PC-9 (cell line): ENCODE results near the gene SLC13A2. TPM values are rescaled to one million over a fixed set of nuclear protein-coding genes. Genes with fewer than 3 reads are reported as not detected.

Source experiments
- BruUV-seq: library from RNA; stranded (reverse); fragments of 400-500 nt; replicated peaks from 2 replicates; lab custom pipeline; 2021; lab: Mats Ljungman, UMichigan
- CTCF ChIA-PET: fragments of 300-600 bp; sonication (Branson Sonifier 250); formaldehyde crosslinking; loops from one replicate; lab custom pipeline; 2022; ENCODE audit warnings: antibody characterized with exemption; lab: Charles Lee
- POLR2A ChIA-PET: fragments of 300-600 bp; sonication (Branson Sonifier 250); formaldehyde crosslinking; loops from one replicate; lab custom pipeline; 2022; ENCODE audit warnings: antibody characterized with exemption; ENCODE audit not compliant: unreplicated experiment; lab: Charles Lee
- DNase-seq, 2 experiments: peaks; one replicate each; pipeline versions ENCODE4 v3.0.0 to v3.0.0-alpha.2; 2015 to 2022; ENCODE audit warnings: mixed read lengths in 1 of 2
- H2AFZ ChIP-seq: fragments of 200-600 bp; sonication (generic); 2 replicates; pipeline ENCODE4 v1.8.1; 2017; ENCODE audit warnings: antibody characterized with exemption
- H3F3A ChIP-seq: fragments of 200-600 bp; sonication (generic); 2 replicates; pipeline ENCODE4 v1.8.1; 2017; ENCODE audit warnings: antibody characterized with exemption, mild to moderate bottlenecking, low read depth; ENCODE audit not compliant: insufficient read depth
- H3K27ac ChIP-seq: fragments of 200-600 bp; sonication (generic); 2 replicates; pipeline ENCODE4 v1.6.1; 2016; ENCODE audit warnings: mixed run types
- H3K27me3 ChIP-seq: fragments of 200-600 bp; sonication (generic); 2 replicates; pipeline ENCODE4 v1.6.1; 2016; ENCODE audit warnings: low read depth, mixed run types; ENCODE audit not compliant: insufficient read depth
- H3K36me3 ChIP-seq: fragments of 200-600 bp; sonication (generic); 2 replicates; pipeline ENCODE4 v1.6.1; 2016; ENCODE audit warnings: low read depth, mixed run types
- H3K4me1 ChIP-seq: fragments of 200-600 bp; sonication (generic); replicated peaks from 2 replicates; pipeline ENCODE4 v1.6.1; 2016; ENCODE audit warnings: mixed run types; ENCODE audit not compliant: insufficient read depth
- H3K4me2 ChIP-seq: fragments of 200-600 bp; sonication (generic); 2 replicates; pipeline ENCODE4 v1.6.1; 2017; ENCODE audit warnings: mixed run types
- H3K4me3 ChIP-seq: fragments of 200-600 bp; sonication (generic); 2 replicates; pipeline ENCODE4 v1.6.1; 2016; ENCODE audit warnings: mixed run types
- H3K79me2 ChIP-seq: fragments of 200-600 bp; sonication (generic); 2 replicates; pipeline ENCODE4 v1.6.1; 2017; ENCODE audit warnings: low read depth, mixed run types
- H3K9me2 ChIP-seq: fragments of 200-600 bp; sonication (generic); 2 replicates; pipeline ENCODE4 v1.8.1; 2017; ENCODE audit warnings: mild to moderate bottlenecking; ENCODE audit not compliant: insufficient read depth
- H3K9me3 ChIP-seq: fragments of 200-600 bp; sonication (generic); 2 replicates; pipeline ENCODE4 v1.8.1; 2016; ENCODE audit warnings: low read depth; ENCODE audit not compliant: insufficient read depth
- H4K20me1 ChIP-seq: fragments of 200-600 bp; sonication (generic); 2 replicates; pipeline ENCODE4 v1.8.1; 2017; ENCODE audit not compliant: insufficient read depth
- EZH2 ChIP-seq: fragments of 200-600 bp; sonication (generic); IDR thresholded peaks from 2 replicates; pipeline ENCODE4 v1.8.0; 2017; ENCODE audit warnings: antibody characterized with exemption, low read depth
- intact Hi-C: fragments of 100-400 bp; cut with micrococcal nuclease; formaldehyde crosslinking; loops from one replicate; pipeline ENCODE4 v1.10.0; 2022; ENCODE audit not compliant: unreplicated experiment
- total RNA-seq: library from RNA; stranded (reverse); gene quantifications from 2 replicates; pipeline ENCODE4 v1.2.3, GENCODE V29; 2021
- TF ChIP-seq, protein P1 (sequence below): fragments of 200-600 bp; sonication (generic); conservative IDR thresholded peaks from 2 replicates; pipeline ENCODE4 v1.6.1; 2017; ENCODE audit warnings: mixed run types, antibody characterized with exemption, mild to moderate bottlenecking, moderate library complexity

The SLC13A2 gene
- total RNA-seq, 1 experiment from 2014 or later, result not detected

DNA sequence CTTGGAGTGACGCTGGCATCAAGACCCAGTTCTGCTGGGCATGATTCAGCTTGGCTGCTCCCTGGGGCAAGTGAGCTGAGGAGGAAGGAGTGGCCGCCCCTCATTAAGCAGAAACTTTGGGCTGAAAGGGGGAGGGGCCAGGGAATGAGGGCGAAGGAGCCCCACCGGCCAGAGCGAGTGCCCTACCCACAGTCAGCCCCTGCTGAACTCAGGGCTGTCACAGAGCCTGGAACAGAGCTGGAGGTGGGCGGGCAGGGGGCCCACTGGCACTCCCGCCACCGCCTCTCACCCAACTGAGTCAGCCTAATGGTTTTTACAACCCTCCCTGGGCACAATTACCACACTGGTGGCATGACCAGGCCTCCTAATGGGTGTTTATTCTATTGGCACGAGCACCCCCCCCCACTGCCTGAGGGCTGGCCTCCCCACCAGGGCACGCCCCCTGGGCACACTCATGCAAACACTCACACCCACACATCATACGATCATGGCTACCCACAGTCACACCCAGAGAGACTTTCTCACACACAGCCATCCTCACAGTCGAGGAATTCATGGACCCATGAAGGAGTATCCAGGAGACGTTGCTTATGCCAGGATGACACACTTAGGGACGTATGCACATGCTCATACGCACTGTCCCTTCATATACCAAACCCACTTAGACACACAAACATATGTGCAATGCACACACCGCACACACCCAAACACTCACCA is 59.8 kb downstream of the SLC13A2 start:
- ChIA-PET CTCF (no interaction called here), POLR2A (no interaction called here)
- Histone ChIP-seq H3K9me2 (no peaks in the 10 kb centered on the region), H3K4me3 (no peak overlapping the region), H3K4me2 (no peak overlapping the region), H4K20me1 (no peaks in the 10 kb centered on the region), H3K27ac (no peak overlapping the region), H3K79me2 (no peaks in the 10 kb centered on the region), H3K4me1 (peaks cover 8% of the 10 kb centered on the region), H3F3A (no peaks in the 10 kb centered on the region), H2AFZ (no peak overlapping the region), H3K9me3 (no peaks in the 10 kb centered on the region), H3K27me3 (peaks cover 7% of the 10 kb centered on the region; the same call in 1 of the 2 replicates), H3K36me3 (no peaks in the 10 kb centered on the region)
- intact Hi-C loops, result no loop called here
- DNase-seq, result no peak
- TF ChIP-seq, protein P1, sequence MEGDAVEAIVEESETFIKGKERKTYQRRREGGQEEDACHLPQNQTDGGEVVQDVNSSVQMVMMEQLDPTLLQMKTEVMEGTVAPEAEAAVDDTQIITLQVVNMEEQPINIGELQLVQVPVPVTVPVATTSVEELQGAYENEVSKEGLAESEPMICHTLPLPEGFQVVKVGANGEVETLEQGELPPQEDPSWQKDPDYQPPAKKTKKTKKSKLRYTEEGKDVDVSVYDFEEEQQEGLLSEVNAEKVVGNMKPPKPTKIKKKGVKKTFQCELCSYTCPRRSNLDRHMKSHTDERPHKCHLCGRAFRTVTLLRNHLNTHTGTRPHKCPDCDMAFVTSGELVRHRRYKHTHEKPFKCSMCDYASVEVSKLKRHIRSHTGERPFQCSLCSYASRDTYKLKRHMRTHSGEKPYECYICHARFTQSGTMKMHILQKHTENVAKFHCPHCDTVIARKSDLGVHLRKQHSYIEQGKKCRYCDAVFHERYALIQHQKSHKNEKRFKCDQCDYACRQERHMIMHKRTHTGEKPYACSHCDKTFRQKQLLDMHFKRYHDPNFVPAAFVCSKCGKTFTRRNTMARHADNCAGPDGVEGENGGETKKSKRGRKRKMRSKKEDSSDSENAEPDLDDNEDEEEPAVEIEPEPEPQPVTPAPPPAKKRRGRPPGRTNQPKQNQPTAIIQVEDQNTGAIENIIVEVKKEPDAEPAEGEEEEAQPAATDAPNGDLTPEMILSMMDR, result no peak
- no peak for TF ChIP-seq EZH2
- BruUV-seq, result no TSS peak

- POLR2A ChIA-PET, result no interaction called here
- Histone ChIP-seq H3K9me3 (no peaks in the 10 kb centered on the region), H3K79me2 (no peaks in the 10 kb centered on the region), H4K20me1 (no peaks in the 10 kb centered on the region), H3K36me3 (no peaks in the 10 kb centered on the region), H3K4me3 (no peak overlapping the region), H3F3A (no peaks in the 10 kb centered on the region), H3K4me1 (0 out of 2 replicates have a peak, but pooled peaks cover 6% of the 10 kb centered on the region), H3K27ac (no peak overlapping the region), H3K27me3 (peaks cover 7% of the 10 kb centered on the region; the same call in 1 of the 2 replicates), H3K9me2 (no peaks in the 10 kb centered on the region), H3K4me2 (no peak overlapping the region), H2AFZ (no peak overlapping the region)
- no peak for DNase-seq
- BruUV-seq, result no TSS peak
- no peak for TF ChIP-seq EZH2
- TF ChIP-seq, protein P1, result no peak
- CTCF ChIA-PET, result no interaction called here
- intact Hi-C loops, result no loop called here
These were observed 61.4 kb downstream of the SLC13A2 start for GRCh38 chr17:28534740-28535375.

DNA sequence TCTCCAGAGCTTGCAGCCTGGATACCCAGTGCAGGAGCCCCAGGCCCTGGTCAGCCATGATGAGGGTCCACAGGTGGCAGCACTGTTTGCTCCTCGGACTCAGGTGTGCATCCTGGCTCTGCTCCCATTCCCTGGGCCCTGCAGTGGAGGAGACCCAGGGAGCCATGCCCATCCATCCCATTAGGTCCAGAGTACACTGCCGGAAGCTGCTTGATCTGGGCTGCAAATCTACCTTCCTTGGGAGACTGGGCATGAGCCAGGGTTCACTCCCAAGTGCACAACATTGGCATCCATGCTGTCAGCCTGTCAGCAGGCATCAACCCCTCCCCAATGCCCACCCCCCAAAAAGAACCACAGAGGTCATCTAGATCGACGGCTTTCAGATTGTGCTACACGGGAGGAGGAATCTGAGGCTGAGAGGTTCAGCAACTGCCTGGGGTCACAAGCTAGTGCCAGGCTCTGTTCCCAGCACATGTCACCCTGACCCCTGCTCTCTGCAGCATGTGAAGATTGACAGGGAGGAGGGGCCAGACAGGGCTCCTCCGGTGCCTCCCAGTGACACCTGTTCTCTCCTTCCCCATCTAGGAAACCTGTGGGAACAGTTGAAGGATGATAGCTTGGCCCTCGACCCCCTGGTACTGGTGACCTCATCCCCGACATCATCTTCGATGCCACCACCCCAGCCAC is 63.2 kb downstream of the SLC13A2 start:
- no peak overlapping the region for H3K4me2 ChIP-seq
- CTCF ChIA-PET, result no interaction called here
- H3K9me2 ChIP-seq, result no peaks in the 10 kb centered on the region
- H3K27ac ChIP-seq, result no peak overlapping the region
- no peaks in the 10 kb centered on the region for H3K9me3 ChIP-seq
- H4K20me1 ChIP-seq, result no peaks in the 10 kb centered on the region; the same call in 1 of the 2 replicates
- intact Hi-C loops, result no loop called here
- no peak overlapping the region for H3K4me3 ChIP-seq
- H3K27me3 ChIP-seq, result 0 out of 2 replicates have a peak, but pooled peaks cover 4% of the 10 kb centered on the region
- H3F3A ChIP-seq, result peaks cover 5% of the 10 kb centered on the region; the same call in 1 of the 2 replicates
- H2AFZ ChIP-seq, result no peak overlapping the region
- no peaks in the 10 kb centered on the region for H3K36me3 ChIP-seq
- DNase-seq, result no peak
- TF ChIP-seq, protein P1, result no peak
- no peak for TF ChIP-seq EZH2
- POLR2A ChIA-PET, result no interaction called here
- no peaks in the 10 kb centered on the region for H3K79me2 ChIP-seq
- H3K4me1 ChIP-seq, result 0 out of 2 replicates have a peak, but pooled peaks cover 6% of the 10 kb centered on the region
- no TSS peak for BruUV-seq
